AG04449 (cell line): Measurements from ENCODE around the gene RSBN1L.

Source experiments
- CTCF ChIA-PET: fragments of 350-600 bp; formaldehyde crosslinking; extraction: SDS; loops from one replicate; lab custom pipeline; 2021; ENCODE audit warnings: antibody characterized with exemption; lab: Yijun Ruan, JAX
- POLR2A ChIA-PET: fragments of 400-600, 350-600 bp; formaldehyde crosslinking; extraction: SDS; loops from one replicate; lab custom pipeline; 2020; ENCODE audit warnings: antibody characterized with exemption, inconsistent platforms; lab: Yijun Ruan, JAX
- DNase-seq: peaks from one replicate; pipeline ENCODE4 v3.0.0-alpha.2; 2010; ENCODE audit warnings: low read depth, low spot score
- H3K4me3 ChIP-seq: 2 replicates; pipeline ENCODE4 v1.5.1; 2011; ENCODE audit warnings: low read depth, mild to moderate bottlenecking, control low read depth, low read length
- TF ChIP-seq, protein P1 (sequence below): IDR thresholded peaks from one replicate; pipeline ENCODE4 v1.5.1; 2011; ENCODE audit warnings: mild to moderate bottlenecking, moderate library complexity, low read length, control low read depth, inconsistent platforms; ENCODE audit not compliant: insufficient read depth; ENCODE audit errors: missing control alignments

The RSBN1L gene

DNA sequence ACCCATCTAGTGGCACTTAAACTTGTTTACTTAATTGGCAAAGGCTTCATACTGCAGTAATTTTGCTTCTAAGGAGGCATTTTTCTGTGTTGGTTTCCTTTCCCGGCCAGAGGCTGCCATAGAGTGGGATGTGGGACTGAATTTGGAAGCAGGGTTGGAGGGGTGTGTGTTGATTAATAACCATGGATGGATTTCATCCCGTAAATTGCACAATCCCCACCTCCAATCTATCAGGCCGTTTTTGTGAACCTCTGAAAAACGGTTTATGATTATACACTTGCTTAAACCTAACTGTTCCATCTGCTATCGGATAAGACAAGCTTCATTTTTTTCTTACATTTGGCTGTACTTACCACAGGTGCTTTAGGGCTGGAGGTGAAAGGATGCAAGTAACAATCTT lies 100.7 kb downstream of the RSBN1L start:
- peak overlapping the region; percentile 91 for H3K4me3 ChIP-seq
- ChIA-PET CTCF (interaction anchor here (1.2 to 1.3 kb wide), 2 partner anchors 34 to 139 kb away, joined by 3 read pairs; no protein-coding TSS in a partner anchor), POLR2A (no interaction called here)
- TF ChIP-seq, protein P1, sequence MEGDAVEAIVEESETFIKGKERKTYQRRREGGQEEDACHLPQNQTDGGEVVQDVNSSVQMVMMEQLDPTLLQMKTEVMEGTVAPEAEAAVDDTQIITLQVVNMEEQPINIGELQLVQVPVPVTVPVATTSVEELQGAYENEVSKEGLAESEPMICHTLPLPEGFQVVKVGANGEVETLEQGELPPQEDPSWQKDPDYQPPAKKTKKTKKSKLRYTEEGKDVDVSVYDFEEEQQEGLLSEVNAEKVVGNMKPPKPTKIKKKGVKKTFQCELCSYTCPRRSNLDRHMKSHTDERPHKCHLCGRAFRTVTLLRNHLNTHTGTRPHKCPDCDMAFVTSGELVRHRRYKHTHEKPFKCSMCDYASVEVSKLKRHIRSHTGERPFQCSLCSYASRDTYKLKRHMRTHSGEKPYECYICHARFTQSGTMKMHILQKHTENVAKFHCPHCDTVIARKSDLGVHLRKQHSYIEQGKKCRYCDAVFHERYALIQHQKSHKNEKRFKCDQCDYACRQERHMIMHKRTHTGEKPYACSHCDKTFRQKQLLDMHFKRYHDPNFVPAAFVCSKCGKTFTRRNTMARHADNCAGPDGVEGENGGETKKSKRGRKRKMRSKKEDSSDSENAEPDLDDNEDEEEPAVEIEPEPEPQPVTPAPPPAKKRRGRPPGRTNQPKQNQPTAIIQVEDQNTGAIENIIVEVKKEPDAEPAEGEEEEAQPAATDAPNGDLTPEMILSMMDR = no peak
- no peak for DNase-seq

- no peak for DNase-seq
- POLR2A ChIA-PET = interaction anchor here (0.7 to 1.1 kb wide), 5 partner anchors 37 to 1750 kb away, joined by 3 to 7 read pairs (median 3); partner anchors contain the start of genes RSBN1L and STYXL1
- TF ChIP-seq, protein P1 = no peak
- CTCF ChIA-PET = interaction anchor here (0.7 to 1.6 kb wide), 11 partner anchors 12 to 146 kb away, joined by 3 to 6 read pairs (median 3); no protein-coding TSS in a partner anchor
- peak overlapping the region; percentile 91 for H3K4me3 ChIP-seq
These were observed 101.6 kb downstream of the RSBN1L start for GRCh38 chr7:77797734-77798393.

GRCh38 chr7:77798394-77799077 lies 102.3 kb downstream of the RSBN1L start, which contains the start of the genes PHTF2 and TMEM60:
PHTF2 (plus strand) TSS chr7:77798773.
TMEM60 (minus strand) TSS chr7:77798434; CDS start chr7:77794373, 4,061 bp downstream.
- ChIA-PET CTCF (interaction anchor here (0.6 to 2.1 kb wide), 15 partner anchors 12 to 147 kb away, joined by 3 to 6 read pairs (median 4); no protein-coding TSS in a partner anchor), POLR2A (interaction anchor here (0.7 to 1.1 kb wide), 5 partner anchors 36 to 1751 kb away, joined by 3 to 7 read pairs (median 3); partner anchors contain the start of genes RSBN1L and STYXL1)
- TF ChIP-seq, protein P1 = peak; percentile 80
- peak within 1 kb of the TSS; percentile 91 for H3K4me3 ChIP-seq
- peak; percentile 99 for DNase-seq

DNA sequence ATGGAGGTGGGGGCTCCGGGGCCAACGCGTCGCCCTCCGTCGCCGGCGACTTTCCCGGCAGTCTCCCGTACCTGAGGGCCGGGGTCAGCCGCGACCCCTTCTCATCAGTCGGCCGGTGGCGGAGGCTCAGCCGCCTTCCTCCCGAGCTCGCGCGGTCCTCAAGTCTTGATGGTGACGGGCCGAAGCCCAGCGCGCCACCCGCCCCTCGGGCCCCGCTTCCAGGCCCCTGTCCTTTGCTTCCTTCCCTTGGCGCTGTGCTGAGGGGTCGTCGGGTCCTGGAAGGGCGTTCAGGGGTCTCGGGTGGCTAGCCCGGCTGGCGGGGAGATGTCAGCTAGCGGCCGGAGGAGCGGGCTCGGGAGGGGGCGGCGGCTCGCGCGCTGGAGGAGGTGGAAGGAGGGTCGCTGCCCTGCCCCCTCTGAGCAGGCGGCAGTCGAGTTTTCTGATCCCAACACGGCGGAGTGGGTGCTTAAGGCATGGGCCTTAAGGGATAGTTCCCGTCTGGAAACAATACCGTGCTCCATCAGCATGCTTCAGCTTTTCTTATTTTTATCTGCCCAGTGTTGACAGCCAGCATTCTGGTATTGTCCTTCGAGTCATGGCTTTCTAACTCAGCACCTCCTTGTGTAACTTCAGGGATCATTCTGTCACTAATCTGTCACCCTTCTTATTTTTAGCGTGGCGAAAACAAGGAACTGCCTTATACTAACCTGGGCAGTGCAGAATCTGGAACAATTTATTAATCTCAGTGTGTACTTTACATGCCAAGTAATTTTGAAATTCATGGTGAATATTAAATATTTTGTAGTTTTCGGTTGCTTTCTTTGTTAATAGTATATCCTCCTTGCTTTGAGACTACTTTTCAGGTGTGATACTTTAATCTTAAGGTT lies 103.1 kb downstream of the RSBN1L start:
- TF ChIP-seq, protein P1 = no peak
- CTCF ChIA-PET = interaction anchor here (0.7 to 2.1 kb wide), 12 partner anchors 12 to 148 kb away, joined by 3 to 6 read pairs (median 4); no protein-coding TSS in a partner anchor
- H3K4me3 ChIP-seq = peak overlapping the region; percentile 91
- no peak for DNase-seq
- POLR2A ChIA-PET = interaction anchor here (1.0 to 1.1 kb wide), 3 partner anchors 51 to 221 kb away, joined by 3 to 7 read pairs (median 4); partner anchors contain the start of gene RSBN1L

- CTCF ChIA-PET = interaction anchor here (1.4 to 2.1 kb wide), 2 partner anchors 16 to 82 kb away, joined by 4 read pairs; no protein-coding TSS in a partner anchor
These were observed 103.9 kb downstream of the RSBN1L start for GRCh38 chr7:77800158-77800557.

More at GRCh38 chr7:77800158-77800557, 103.9 kb downstream of the RSBN1L start:
- H3K4me3 ChIP-seq = peak overlapping the region; percentile 31
- TF ChIP-seq, protein P1 = no peak
- DNase-seq = no peak
- POLR2A ChIA-PET = no interaction called here
